HepG2 (cell line): ENCODE data around the gene CTSA. TPM values are rescaled to one million over a fixed set of nuclear protein-coding genes. Genes with fewer than 3 reads are reported as not detected.

Source experiments
- DNMT3B ChIP-seq: conservative IDR thresholded peaks from 2 replicates; pipeline ENCODE4 v1.6.1; 2016; ENCODE audit warnings: missing biosample characterization, control low read depth
- ELF1 ChIP-seq: sonication (generic); formaldehyde crosslinking; IDR thresholded peaks from 2 replicates; pipeline ENCODE4 v1.4.0; 2020; ENCODE audit warnings: missing genetic modification reagents
- GMEB2 ChIP-seq: IDR thresholded peaks from 2 replicates; pipeline ENCODE4 v1.6.1; 2016; ENCODE audit warnings: missing biosample characterization, missing genetic modification reagents, low read depth
- HMG20B ChIP-seq: conservative IDR thresholded peaks from 2 replicates; pipeline ENCODE4 v1.6.1; 2016; ENCODE audit warnings: missing genetic modification reagents, missing compliant biosample characterization
- HNF4A ChIP-seq: sonication (generic); formaldehyde crosslinking; IDR thresholded peaks from 2 replicates; pipeline ENCODE4 v1.4.0; 2020; ENCODE audit warnings: missing genetic modification reagents
- KAT7 ChIP-seq: IDR thresholded peaks from 2 replicates; pipeline ENCODE4 v1.6.1; 2018; ENCODE audit warnings: borderline replicate concordance, missing compliant biosample characterization
- KLF6 ChIP-seq: IDR thresholded peaks from 2 replicates; pipeline ENCODE4 v1.8.0; 2016; ENCODE audit warnings: missing biosample characterization, missing genetic modification reagents
- NFYB ChIP-seq: sonication (generic); formaldehyde crosslinking; IDR thresholded peaks from 2 replicates; pipeline ENCODE4 v1.4.0; 2020; ENCODE audit warnings: missing genetic modification reagents
- NR2F1 ChIP-seq, 2 experiments: fragments of 450-650 bp in 1 of 2; formaldehyde crosslinking in 1 of 2; IDR thresholded peaks; 2 replicates each; pipeline versions ENCODE4 v1.5.0 to v1.6.1; 2016 to 2020; ENCODE audit warnings: mild to moderate bottlenecking in 1 of 2, missing compliant biosample characterization in 1 of 2, missing genetic modification reagents in 1 of 2, moderate library complexity in 1 of 2
- REPIN1 ChIP-seq: sonication (generic); formaldehyde crosslinking; IDR thresholded peaks from 2 replicates; pipeline ENCODE4 v1.8.0; 2022; ENCODE audit warnings: missing genetic modification reagents, low read depth, mild to moderate bottlenecking, borderline replicate concordance
- RXRA ChIP-seq: sonication (generic); formaldehyde crosslinking; IDR thresholded peaks from 2 replicates; pipeline ENCODE4 v1.5.1; 2020; ENCODE audit warnings: missing genetic modification reagents
- SIN3B ChIP-seq: fragments of 150-350 bp; IDR thresholded peaks from 2 replicates; pipeline ENCODE4 v1.6.1; 2014; ENCODE audit warnings: low read length
- XBP1 ChIP-seq: sonication (generic); formaldehyde crosslinking; IDR thresholded peaks from 2 replicates; pipeline ENCODE4 v1.5.0; 2020; ENCODE audit warnings: missing genetic modification reagents
- ZBTB49 ChIP-seq: sonication (generic); formaldehyde crosslinking; IDR thresholded peaks from 2 replicates; pipeline ENCODE4 v1.4.0; 2020; ENCODE audit warnings: missing genetic modification reagents, borderline replicate concordance
- ZKSCAN8 ChIP-seq: IDR thresholded peaks from 2 replicates; pipeline ENCODE4 v1.6.1; 2016; ENCODE audit warnings: borderline replicate concordance, missing genetic modification reagents, missing compliant biosample characterization
- ZNF562 ChIP-seq: sonication (generic); formaldehyde crosslinking; IDR thresholded peaks from 2 replicates; pipeline ENCODE4 v1.8.0; 2022; ENCODE audit warnings: missing genetic modification reagents, borderline replicate concordance
- ZSCAN31 ChIP-seq: sonication (generic); formaldehyde crosslinking; IDR thresholded peaks from 2 replicates; pipeline ENCODE4 v1.5.0; 2020; ENCODE audit warnings: low read depth, mild to moderate bottlenecking, missing genetic modification reagents
- polyA plus RNA-seq, 8 experiments: library from polyadenylated mRNA; depleted of rRNA in 3 of 8; stranded (reverse) in 7 of 8; unstranded in 1 of 8; fragments of >200 nt; fragmentation: Illumina TruSeq in 4 of 8; extraction: Trizol in 4 of 8; gene quantifications; 2 replicates each; pipeline versions ENCODE4 v1.2.1 to v1.2.3, GENCODE V29; 2011 to 2016; ENCODE audit warnings: low read depth in 4 of 8, missing spikeins in 1 of 8, mixed read lengths in 1 of 8; ENCODE audit not compliant: insufficient read depth in 1 of 8
- total RNA-seq, 5 experiments: library from RNA; depleted of rRNA; stranded (reverse); fragments of >200 nt; fragmentation: Illumina TruSeq; extraction: Trizol; gene quantifications; 2 replicates each; pipeline ENCODE4 v1.2.3, GENCODE V29; 2016; ENCODE audit warnings: low read depth in 1 of 5
- TF ChIP-seq, protein P1 (sequence below): sonication (generic); formaldehyde crosslinking; IDR thresholded peaks from 2 replicates; pipeline ENCODE4 v1.5.0; 2020; ENCODE audit warnings: missing genetic modification reagents
- TF ChIP-seq, protein P2 (sequence below): IDR thresholded peaks from 2 replicates; pipeline ENCODE4 v1.6.1; 2016; ENCODE audit warnings: low read depth, control low read depth

Gene CTSA
- total and polyA plus RNA-seq, 2 of the 13 experiments (the other 11 are each of a cell fraction or from before 2014, with no cell fraction given), result 202 to 231 TPM

- TF ChIP-seq, protein P1, sequence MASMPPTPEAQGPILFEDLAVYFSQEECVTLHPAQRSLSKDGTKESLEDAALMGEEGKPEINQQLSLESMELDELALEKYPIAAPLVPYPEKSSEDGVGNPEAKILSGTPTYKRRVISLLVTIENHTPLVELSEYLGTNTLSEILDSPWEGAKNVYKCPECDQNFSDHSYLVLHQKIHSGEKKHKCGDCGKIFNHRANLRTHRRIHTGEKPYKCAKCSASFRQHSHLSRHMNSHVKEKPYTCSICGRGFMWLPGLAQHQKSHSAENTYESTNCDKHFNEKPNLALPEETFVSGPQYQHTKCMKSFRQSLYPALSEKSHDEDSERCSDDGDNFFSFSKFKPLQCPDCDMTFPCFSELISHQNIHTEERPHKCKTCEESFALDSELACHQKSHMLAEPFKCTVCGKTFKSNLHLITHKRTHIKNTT, result 0 out of 2 replicates have a peak, but pooled peaks have one; percentile 33
- TF ChIP-seq GMEB2 (0 out of 2 replicates have a peak, but pooled peaks have one; percentile 22), ELF1 (CRISPR knock-in tag) (peak; percentile 96), RXRA (CRISPR knock-in tag) (peak; percentile 33; the same call in 1 of the 2 replicates), NR2F1 (CRISPR knock-in tag; IDR thresholded peaks at IDR 0.05) (peak; percentile 57 to 96; a peak in 3 of 4 replicates), REPIN1 (CRISPR knock-in tag) (peak; percentile 81), ZBTB49 (CRISPR knock-in tag) (no peak), HMG20B (CRISPR knock-in tag) (peak; percentile 49; the same call in 1 of the 2 replicates), SIN3B (peak; percentile 48; the same call in 1 of the 2 replicates), KLF6 (CRISPR knock-in tag) (peak; percentile 85), ZSCAN31 (CRISPR knock-in tag) (peak; percentile 92; the same call in 1 of the 2 replicates), HNF4A (CRISPR knock-in tag) (peak; percentile 66), ZKSCAN8 (CRISPR knock-in tag) (peak; percentile 76; the same call in 1 of the 2 replicates), KAT7 (CRISPR knock-in tag) (no peak; the same call in 1 of the 2 replicates), XBP1 (0 out of 2 replicates have a peak, but pooled peaks have one; percentile 65), NFYB (CRISPR knock-in tag) (peak; percentile 100), ZNF562 (CRISPR knock-in tag) (no peak), DNMT3B (CRISPR knock-in tag) (no peak)
- TF ChIP-seq, protein P2, sequence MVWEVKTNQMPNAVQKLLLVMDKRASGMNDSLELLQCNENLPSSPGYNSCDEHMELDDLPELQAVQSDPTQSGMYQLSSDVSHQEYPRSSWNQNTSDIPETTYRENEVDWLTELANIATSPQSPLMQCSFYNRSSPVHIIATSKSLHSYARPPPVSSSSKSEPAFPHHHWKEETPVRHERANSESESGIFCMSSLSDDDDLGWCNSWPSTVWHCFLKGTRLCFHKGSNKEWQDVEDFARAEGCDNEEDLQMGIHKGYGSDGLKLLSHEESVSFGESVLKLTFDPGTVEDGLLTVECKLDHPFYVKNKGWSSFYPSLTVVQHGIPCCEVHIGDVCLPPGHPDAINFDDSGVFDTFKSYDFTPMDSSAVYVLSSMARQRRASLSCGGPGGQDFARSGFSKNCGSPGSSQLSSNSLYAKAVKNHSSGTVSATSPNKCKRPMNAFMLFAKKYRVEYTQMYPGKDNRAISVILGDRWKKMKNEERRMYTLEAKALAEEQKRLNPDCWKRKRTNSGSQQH (CRISPR knock-in tag), result peak; percentile 70; the same call in 1 of the 2 replicates
Measured at GRCh38 chr20:45857114-45857881, 33.8 kb upstream of the CTSA start, which contains the start of the genes ACOT8 and ZSWIM3 (continued).
